ENCODE data around the gene SPOP. TPM values are rescaled to one million over a fixed set of nuclear protein-coding genes. Genes with fewer than 3 reads are reported as not detected.

SPOP gene
- total and polyA plus RNA-seq, 2 of the 4 experiments (the other 2 are of a cell fraction): 24.9 to 47.5 TPM

- Histone ChIP-seq H3K56ac (ENCODE audit: extremely low read depth, insufficient read depth, low read length) (no peak overlapping the region), H3K9me3 (ENCODE audit: control insufficient read depth, insufficient read depth, low read length) (no peaks in the 10 kb centered on the region), H2AK9ac (replicated peaks; ENCODE audit: low read depth, low read length, poor library complexity) (no peak overlapping the region), H3K9ac (ENCODE audit: low read depth, low read length) (no peak overlapping the region), H4K5ac (ENCODE audit: low read depth, low read length) (no peak overlapping the region), H4K91ac (ENCODE audit: insufficient read depth, low read depth, low read length) (no peak overlapping the region), H3K27ac (ENCODE audit: insufficient read depth, low read length) (no peak overlapping the region), H2AK5ac (ENCODE audit: low read depth, low read length) (no peak overlapping the region), H3K79me1 (ENCODE audit: low read depth in 1 of 2, low read length in 2 of 2) (peaks cover 11 to 20% of the 10 kb centered on the region in 2 experiments), H2AFZ (replicated peaks; ENCODE audit: low read length, poor library complexity) (no peak overlapping the region), H4K8ac (ENCODE audit: low read depth in 2 of 2, low read length in 2 of 2) (no peak overlapping the region), H3K4me3 (ENCODE audit: insufficient read depth, low read depth, low read length) (no peak overlapping the region), H3K14ac (replicated peaks; ENCODE audit: low read depth, low read length) (no peak overlapping the region), H3K9me1 (ENCODE audit: insufficient read depth, low read length) (peaks cover 2% of the 10 kb centered on the region; the same call in 1 of the 2 replicates), H2BK20ac (ENCODE audit: low read depth, low read length) (no peak overlapping the region), H3K4me2 (ENCODE audit: low read depth, low read length) (no peak overlapping the region), H3K27me3 (ENCODE audit: control insufficient read depth, insufficient read depth, low read length) (peaks cover 13% of the 10 kb centered on the region), H4K20me1 (ENCODE audit: insufficient read depth, low read length) (peaks cover 17% of the 10 kb centered on the region; the same call in 1 of the 2 replicates), H3K4me1 (ENCODE audit: control insufficient read depth, insufficient read depth, low read length) (peaks cover 4% of the 10 kb centered on the region; the same call in 1 of the 2 replicates), H2BK120ac (ENCODE audit: low read depth, low read length) (no peak overlapping the region), H3K4ac (ENCODE audit: low read depth, low read length) (no peak overlapping the region), H3K18ac (ENCODE audit: low read depth, low read length) (no peak overlapping the region), H2BK15ac (ENCODE audit: low read depth, low read length) (no peak overlapping the region), H3K23ac (ENCODE audit: low read depth, low read length) (no peak overlapping the region), H2BK5ac (ENCODE audit: low read depth, low read length, poor library complexity, severe bottlenecking) (no peak overlapping the region), H3K36me3 (ENCODE audit: control insufficient read depth, insufficient read depth, low read length) (no peaks in the 10 kb centered on the region)
- dilution Hi-C loops (cut with HindIII; ENCODE audit: low sequenced_read_pairs, unreplicated experiment): no loop called here
- intact Hi-C loops (cut with micrococcal nuclease): no loop called here
- ATAC-seq (ENCODE audit: low read depth) (no peak), DNase-seq (no peak)
- BruUV-seq (replicated peaks): no TSS peak
- ChIA-PET POLR2A (ENCODE audit: unreplicated experiment) (no interaction called here), CTCF (no interaction called here)
- TF ChIP-seq ELK1 (IDR thresholded peaks at IDR 0.05; ENCODE audit: borderline replicate concordance, low read depth, low read length) (no peak), CHD1 (IDR thresholded peaks at IDR 0.05; ENCODE audit: low read depth, low read length) (no peak), FOS (IDR thresholded peaks at IDR 0.05; ENCODE audit: low read depth, low read length) (no peak), POLR2A (IDR thresholded peaks at IDR 0.05; ENCODE audit: low read depth, low read length) (no peak), RFX5 (IDR thresholded peaks at IDR 0.05; ENCODE audit: low read depth, low read length) (no peak), RCOR1 (IDR thresholded peaks at IDR 0.05; ENCODE audit: insufficient replicate concordance, low read length) (no peak), MAZ (IDR thresholded peaks at IDR 0.05; ENCODE audit: borderline replicate concordance, low read depth, low read length) (no peak), NFE2L2 (IDR thresholded peaks at IDR 0.05; ENCODE audit: low read depth, low read length) (no peak), RAD21 (IDR thresholded peaks at IDR 0.05; ENCODE audit: low read length) (no peak)
- in situ Hi-C loops (cut with MboI; ENCODE audit: low sequenced_read_pairs): no loop called here
- WGBS, 2 experiments (ENCODE audit: extremely low coverage in 2 of 2, insufficient read length in 1 of 2): no CpG with 5 or more reads among the region's 6 CpGs
Measured at GRCh38 chr17:49680314-49680713, 2.4 kb upstream of the SPOP start.
